ENCODE measurements around the gene BNIP3.

BNIP3 gene

DNA sequence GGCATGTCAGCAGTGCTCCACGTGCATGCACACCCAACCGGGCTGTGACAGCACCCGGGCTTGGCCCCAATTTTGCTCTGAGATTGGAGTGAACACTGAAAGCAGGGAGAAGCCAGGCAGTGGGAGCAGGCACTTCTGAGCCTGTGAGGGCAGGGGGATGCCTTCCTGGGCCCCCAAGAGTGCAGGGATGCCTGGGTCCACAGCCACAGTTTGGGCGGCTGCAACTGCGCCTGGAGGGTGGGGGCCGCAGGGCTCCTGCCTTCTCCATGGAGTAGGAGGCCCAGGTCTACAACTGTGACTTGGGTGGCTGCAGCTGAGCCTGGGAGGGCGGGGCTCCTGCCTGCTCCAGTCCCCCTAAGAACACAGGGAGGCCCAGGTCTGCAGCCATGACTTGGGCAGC, 37.6 kb upstream of the BNIP3 start:
- Histone ChIP-seq H2AFZ (ENCODE audit: low read depth, low read length, severe bottlenecking) (no peak overlapping the region), H3K4me3 (ENCODE audit: insufficient read depth, low read length, poor library complexity, severe bottlenecking) (no peak overlapping the region), H3K9ac (ENCODE audit: low read length) (no peak overlapping the region), H3K27me3 (ENCODE audit: low read length) (no peaks in the 10 kb centered on the region), H3K4me2 (ENCODE audit: low read depth, low read length, poor library complexity, severe bottlenecking) (no peak overlapping the region), H4K20me1 (ENCODE audit: low read depth, low read length) (no peaks in the 10 kb centered on the region), H3K9me3 (ENCODE audit: insufficient read depth, low read length) (no peaks in the 10 kb centered on the region), H3K9me2 (replicated peaks; ENCODE audit: insufficient read depth, low read length) (no peaks in the 10 kb centered on the region), H3F3A (ENCODE audit: insufficient read depth) (no peaks in the 10 kb centered on the region), H3K79me2 (ENCODE audit: insufficient read depth, low read length) (no peaks in the 10 kb centered on the region), H3K36me3 (ENCODE audit: low read length) (no peaks in the 10 kb centered on the region), H3K27ac (ENCODE audit: low read depth, low read length) (no peak overlapping the region)
- TF ChIP-seq, protein P1, sequence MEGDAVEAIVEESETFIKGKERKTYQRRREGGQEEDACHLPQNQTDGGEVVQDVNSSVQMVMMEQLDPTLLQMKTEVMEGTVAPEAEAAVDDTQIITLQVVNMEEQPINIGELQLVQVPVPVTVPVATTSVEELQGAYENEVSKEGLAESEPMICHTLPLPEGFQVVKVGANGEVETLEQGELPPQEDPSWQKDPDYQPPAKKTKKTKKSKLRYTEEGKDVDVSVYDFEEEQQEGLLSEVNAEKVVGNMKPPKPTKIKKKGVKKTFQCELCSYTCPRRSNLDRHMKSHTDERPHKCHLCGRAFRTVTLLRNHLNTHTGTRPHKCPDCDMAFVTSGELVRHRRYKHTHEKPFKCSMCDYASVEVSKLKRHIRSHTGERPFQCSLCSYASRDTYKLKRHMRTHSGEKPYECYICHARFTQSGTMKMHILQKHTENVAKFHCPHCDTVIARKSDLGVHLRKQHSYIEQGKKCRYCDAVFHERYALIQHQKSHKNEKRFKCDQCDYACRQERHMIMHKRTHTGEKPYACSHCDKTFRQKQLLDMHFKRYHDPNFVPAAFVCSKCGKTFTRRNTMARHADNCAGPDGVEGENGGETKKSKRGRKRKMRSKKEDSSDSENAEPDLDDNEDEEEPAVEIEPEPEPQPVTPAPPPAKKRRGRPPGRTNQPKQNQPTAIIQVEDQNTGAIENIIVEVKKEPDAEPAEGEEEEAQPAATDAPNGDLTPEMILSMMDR (IDR thresholded peaks at IDR 0.05; ENCODE audit: insufficient read depth, low read length, poor library complexity, severe bottlenecking) = no peak
- TF ChIP-seq EZH2phosphoT487 (conservative IDR thresholded peaks at IDR 0.05; ENCODE audit: low read length) = no peak

DNA sequence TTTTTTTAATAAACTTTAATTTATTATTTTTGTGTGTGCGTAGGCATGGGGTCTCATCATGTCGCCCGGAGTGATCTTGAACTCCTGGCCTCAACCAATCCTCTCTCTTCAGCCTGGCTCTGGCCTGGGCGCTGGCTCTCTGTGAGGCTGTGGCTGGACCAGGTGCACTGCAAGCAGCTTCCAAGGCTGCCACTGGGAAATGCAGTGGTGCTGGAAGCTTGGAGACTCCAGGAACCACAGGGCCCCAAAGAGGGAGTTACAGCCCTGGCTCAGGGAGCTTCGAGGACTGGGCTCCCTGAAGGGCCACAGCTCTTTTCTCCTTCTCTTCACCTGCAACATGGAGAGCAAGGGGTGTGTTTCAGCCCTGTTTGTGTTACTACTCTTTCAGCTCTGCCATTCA, 36.7 kb upstream of the BNIP3 start:
- H3F3A ChIP-seq (ENCODE audit: insufficient read depth) = no peaks in the 10 kb centered on the region
- no peaks in the 10 kb centered on the region for H3K27me3 ChIP-seq (ENCODE audit: low read length)
- H3K9ac ChIP-seq (ENCODE audit: low read length) = no peak overlapping the region
- H4K20me1 ChIP-seq (ENCODE audit: low read depth, low read length) = no peaks in the 10 kb centered on the region
- TF ChIP-seq, protein P1 (IDR thresholded peaks at IDR 0.05; ENCODE audit: insufficient read depth, low read length, poor library complexity, severe bottlenecking) = no peak
- TF ChIP-seq EZH2phosphoT487 (conservative IDR thresholded peaks at IDR 0.05; ENCODE audit: low read length) = no peak
- H3K4me2 ChIP-seq (ENCODE audit: low read depth, low read length, poor library complexity, severe bottlenecking) = no peak overlapping the region
- H3K9me3 ChIP-seq (ENCODE audit: insufficient read depth, low read length) = no peaks in the 10 kb centered on the region
- H3K9me2 ChIP-seq (replicated peaks; ENCODE audit: insufficient read depth, low read length) = no peaks in the 10 kb centered on the region
- H3K27ac ChIP-seq (ENCODE audit: low read depth, low read length) = no peak overlapping the region
- H3K4me3 ChIP-seq (ENCODE audit: insufficient read depth, low read length, poor library complexity, severe bottlenecking) = no peak overlapping the region
- no peak overlapping the region for H2AFZ ChIP-seq (ENCODE audit: low read depth, low read length, severe bottlenecking)
- no peaks in the 10 kb centered on the region for H3K36me3 ChIP-seq (ENCODE audit: low read length)
- H3K79me2 ChIP-seq (ENCODE audit: insufficient read depth, low read length) = no peaks in the 10 kb centered on the region

DNA sequence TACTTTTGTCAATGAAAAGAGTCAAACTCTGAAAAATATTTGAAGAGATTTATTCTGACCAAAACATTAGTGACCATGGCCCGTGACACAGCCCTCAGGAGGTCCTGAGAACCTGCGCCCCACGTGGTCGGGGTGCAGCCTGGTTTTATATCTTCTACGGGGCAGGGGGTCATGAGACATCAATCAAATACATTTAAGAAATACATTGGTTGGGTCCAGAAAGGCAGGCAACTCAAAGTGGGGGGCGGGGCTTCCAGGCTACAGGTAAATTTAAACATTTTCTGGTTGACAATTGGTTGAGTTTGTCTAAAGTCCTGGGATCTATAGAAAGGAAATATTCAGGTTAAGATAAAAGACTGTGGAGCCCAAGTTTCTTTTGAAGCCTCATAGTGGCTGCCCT, 34.8 kb upstream of the BNIP3 start:
- H3K36me3 ChIP-seq (ENCODE audit: low read length) = no peaks in the 10 kb centered on the region

More for the DNA sequence above, 34.8 kb upstream of the BNIP3 start:
- Histone ChIP-seq H3K9me3 (ENCODE audit: insufficient read depth, low read length) (no peaks in the 10 kb centered on the region), H4K20me1 (ENCODE audit: low read depth, low read length) (no peaks in the 10 kb centered on the region), H3K27me3 (ENCODE audit: low read length) (no peaks in the 10 kb centered on the region), H3K9ac (ENCODE audit: low read length) (no peak overlapping the region), H2AFZ (ENCODE audit: low read depth, low read length, severe bottlenecking) (no peak overlapping the region), H3K27ac (ENCODE audit: low read depth, low read length) (no peak overlapping the region), H3K79me2 (ENCODE audit: insufficient read depth, low read length) (no peaks in the 10 kb centered on the region), H3F3A (ENCODE audit: insufficient read depth) (no peaks in the 10 kb centered on the region), H3K9me2 (replicated peaks; ENCODE audit: insufficient read depth, low read length) (no peaks in the 10 kb centered on the region), H3K4me3 (ENCODE audit: insufficient read depth, low read length, poor library complexity, severe bottlenecking) (no peak overlapping the region), H3K4me2 (ENCODE audit: low read depth, low read length, poor library complexity, severe bottlenecking) (no peak overlapping the region)
- no peak for TF ChIP-seq EZH2phosphoT487 (conservative IDR thresholded peaks at IDR 0.05; ENCODE audit: low read length)
- TF ChIP-seq, protein P1 (IDR thresholded peaks at IDR 0.05; ENCODE audit: insufficient read depth, low read length, poor library complexity, severe bottlenecking) = no peak
